MM.1S (cell line): ENCODE data around the gene ZNF771.

Source experiments
- DNase-seq: peaks from one replicate; pipeline ENCODE4 v3.0.0-alpha.2; 2015
- H2AFZ ChIP-seq: fragments of 300-600 bp; sonication (generic); 2 replicates; pipeline ENCODE4 v1.6.0; 2016; ENCODE audit warnings: antibody characterized with exemption, low read length
- H3F3A ChIP-seq: fragments of 300-600 bp; sonication (generic); 2 replicates; pipeline ENCODE4 v1.6.1; 2016; ENCODE audit warnings: mild to moderate bottlenecking, antibody characterized with exemption, low read length, moderate library complexity, mixed read lengths; ENCODE audit not compliant: insufficient read depth
- H3K27ac ChIP-seq: fragments of 300-600 bp; sonication (generic); 2 replicates; pipeline ENCODE4 v1.5.1; 2016; ENCODE audit warnings: mild to moderate bottlenecking, low read length
- H3K27me3 ChIP-seq: fragments of 300-600 bp; sonication (generic); replicated peaks from 2 replicates; pipeline ENCODE4 v1.6.0; 2016; ENCODE audit warnings: low read length; ENCODE audit not compliant: insufficient read depth
- H3K36me3 ChIP-seq: fragments of 300-600 bp; sonication (generic); replicated peaks from 2 replicates; pipeline ENCODE4 v1.6.1; 2016; ENCODE audit warnings: mild to moderate bottlenecking, low read length, mixed read lengths; ENCODE audit not compliant: insufficient read depth
- H3K4me1 ChIP-seq: fragments of 300-600 bp; sonication (generic); 2 replicates; pipeline ENCODE4 v1.6.1; 2016; ENCODE audit warnings: low read length, mixed read lengths
- H3K4me2 ChIP-seq: fragments of 300-600 bp; sonication (generic); 2 replicates; pipeline ENCODE4 v1.6.0; 2016; ENCODE audit warnings: low read depth, low read length
- H3K4me3 ChIP-seq: fragments of 300-600 bp; sonication (generic); 2 replicates; pipeline ENCODE4 v1.5.1; 2016; ENCODE audit warnings: low read length, mixed read lengths
- H3K79me2 ChIP-seq: fragments of 300-600 bp; sonication (generic); 2 replicates; pipeline ENCODE4 v1.6.1; 2016; ENCODE audit warnings: mixed run types, low read length, mixed read lengths
- H3K9ac ChIP-seq: fragments of 300-600 bp; sonication (generic); 2 replicates; pipeline ENCODE4 v1.6.1; 2016; ENCODE audit warnings: low read length, mixed read lengths
- H3K9me2 ChIP-seq: fragments of 300-600 bp; sonication (generic); replicated peaks from 2 replicates; pipeline ENCODE4 v1.6.1; 2016; ENCODE audit warnings: mild to moderate bottlenecking, low read length, mixed read lengths; ENCODE audit not compliant: insufficient read depth
- H3K9me3 ChIP-seq: fragments of 300-600 bp; sonication (generic); replicated peaks from 2 replicates; pipeline ENCODE4 v1.6.1; 2016; ENCODE audit warnings: mild to moderate bottlenecking, low read length, mixed read lengths; ENCODE audit not compliant: insufficient read depth
- H4K20me1 ChIP-seq: fragments of 300-600 bp; sonication (generic); 2 replicates; pipeline ENCODE4 v1.6.1; 2016; ENCODE audit warnings: mild to moderate bottlenecking, low read length, moderate library complexity, mixed read lengths; ENCODE audit not compliant: insufficient read depth
- EZH2 ChIP-seq: fragments of 300-600 bp; sonication (generic); optimal IDR thresholded peaks from 2 replicates; pipeline ENCODE3; 2017; ENCODE audit warnings: low read depth, mild to moderate bottlenecking, antibody characterized with exemption, low read length, mixed read lengths
- EZH2phosphoT487 ChIP-seq: fragments of 300-600 bp; sonication (generic); IDR thresholded peaks from 2 replicates; pipeline ENCODE4 v1.6.1; 2018; ENCODE audit warnings: antibody characterized with exemption, low read length
- TF ChIP-seq, protein P1 (sequence below): fragments of 300-600 bp; sonication (generic); IDR thresholded peaks from 2 replicates; pipeline ENCODE4 v1.5.1; 2016; ENCODE audit warnings: antibody characterized with exemption, low read length, mixed read lengths

Gene ZNF771

GRCh38 chr16:30369938-30370455 is 37.4 kb upstream of the ZNF771 start:
- H3K9ac ChIP-seq, result peak overlapping the region; percentile 81
- H2AFZ ChIP-seq, result no peak overlapping the region
- no peaks in the 10 kb centered on the region for H3K9me3 ChIP-seq
- H3K4me3 ChIP-seq, result peak overlapping the region; percentile 96
- TF ChIP-seq, protein P1, sequence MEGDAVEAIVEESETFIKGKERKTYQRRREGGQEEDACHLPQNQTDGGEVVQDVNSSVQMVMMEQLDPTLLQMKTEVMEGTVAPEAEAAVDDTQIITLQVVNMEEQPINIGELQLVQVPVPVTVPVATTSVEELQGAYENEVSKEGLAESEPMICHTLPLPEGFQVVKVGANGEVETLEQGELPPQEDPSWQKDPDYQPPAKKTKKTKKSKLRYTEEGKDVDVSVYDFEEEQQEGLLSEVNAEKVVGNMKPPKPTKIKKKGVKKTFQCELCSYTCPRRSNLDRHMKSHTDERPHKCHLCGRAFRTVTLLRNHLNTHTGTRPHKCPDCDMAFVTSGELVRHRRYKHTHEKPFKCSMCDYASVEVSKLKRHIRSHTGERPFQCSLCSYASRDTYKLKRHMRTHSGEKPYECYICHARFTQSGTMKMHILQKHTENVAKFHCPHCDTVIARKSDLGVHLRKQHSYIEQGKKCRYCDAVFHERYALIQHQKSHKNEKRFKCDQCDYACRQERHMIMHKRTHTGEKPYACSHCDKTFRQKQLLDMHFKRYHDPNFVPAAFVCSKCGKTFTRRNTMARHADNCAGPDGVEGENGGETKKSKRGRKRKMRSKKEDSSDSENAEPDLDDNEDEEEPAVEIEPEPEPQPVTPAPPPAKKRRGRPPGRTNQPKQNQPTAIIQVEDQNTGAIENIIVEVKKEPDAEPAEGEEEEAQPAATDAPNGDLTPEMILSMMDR, result no peak
- TF ChIP-seq EZH2phosphoT487 (no peak), EZH2 (no peak)
- H3K79me2 ChIP-seq, result peaks cover 49% of the 10 kb centered on the region
- H3K4me2 ChIP-seq, result peak overlapping the region; percentile 97; the same call in 1 of the 2 replicates
- H4K20me1 ChIP-seq, result peaks cover 13% of the 10 kb centered on the region
- H3K27me3 ChIP-seq, result no peaks in the 10 kb centered on the region
- H3K27ac ChIP-seq, result no peak overlapping the region
- DNase-seq, result no peak
- no peaks in the 10 kb centered on the region for H3K36me3 ChIP-seq
- H3K9me2 ChIP-seq, result no peaks in the 10 kb centered on the region
- H3F3A ChIP-seq, result peaks cover 14% of the 10 kb centered on the region
- H3K4me1 ChIP-seq, result peaks cover 18% of the 10 kb centered on the region

DNA sequence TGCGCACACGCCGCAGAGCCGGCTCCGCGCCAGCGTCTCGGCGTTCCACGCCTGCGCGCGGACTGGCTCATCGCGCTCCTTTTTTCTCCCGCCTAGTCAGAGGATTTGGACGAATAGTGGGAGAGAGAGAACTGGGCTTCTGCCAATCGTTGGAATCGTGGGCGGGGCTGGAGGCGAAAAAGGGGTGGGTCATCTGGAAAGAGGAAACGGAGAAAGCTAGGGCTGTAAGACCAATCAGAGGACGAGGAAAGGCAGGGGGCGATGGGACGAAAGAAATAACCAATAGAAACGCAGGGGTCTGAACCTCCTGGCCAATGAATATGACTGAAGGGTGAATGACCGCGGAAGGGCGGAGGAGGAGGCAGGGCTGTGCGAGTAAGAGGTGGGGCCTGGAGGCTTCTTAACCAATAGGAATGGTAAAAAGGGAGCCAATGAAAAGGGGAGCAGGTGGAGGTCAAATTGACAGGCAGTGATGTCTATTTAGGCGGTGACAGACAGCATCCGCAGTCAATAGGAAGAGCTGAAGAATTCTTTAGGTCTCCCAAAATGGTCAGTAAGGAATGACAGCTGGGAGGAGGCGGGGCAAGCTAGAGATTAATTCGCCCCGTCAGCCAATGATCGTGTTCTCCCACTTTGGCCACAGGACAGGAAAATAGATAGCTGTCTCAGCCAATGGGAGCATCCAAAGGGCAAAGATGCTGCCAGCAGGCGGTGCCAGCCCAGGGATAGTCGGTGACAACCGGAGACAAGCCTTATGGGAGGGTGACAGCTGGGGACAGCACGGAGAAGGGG is 36.8 kb upstream of the ZNF771 start, which contains the start of gene TBC1D10B:
Gene TBC1D10B (minus strand): TSS at position 39 of the 792 bp plus-strand sequence. CDS start 311 bp downstream, outside the sequence.
- TF ChIP-seq, protein P1, result 0 out of 2 replicates have a peak, but pooled peaks have one; percentile 21
- no peak for TF ChIP-seq EZH2
- peaks cover 14% of the 10 kb centered on the region for H3F3A ChIP-seq
- H3K79me2 ChIP-seq, result peaks cover 42% of the 10 kb centered on the region
- no peaks in the 10 kb centered on the region for H3K27me3 ChIP-seq
- H3K9ac ChIP-seq, result peak within 1 kb of the TSS; percentile 81
- peaks cover 13% of the 10 kb centered on the region for H4K20me1 ChIP-seq
- peak within 1 kb of the TSS; percentile 59; the same call in 1 of the 2 replicates for H3K27ac ChIP-seq
- DNase-seq, result peak; percentile 99
- peaks cover 18% of the 10 kb centered on the region for H3K4me1 ChIP-seq
- H3K9me3 ChIP-seq, result no peaks in the 10 kb centered on the region
- H3K9me2 ChIP-seq, result no peaks in the 10 kb centered on the region
- H3K4me3 ChIP-seq, result peak within 1 kb of the TSS; percentile 96
- peak within 1 kb of the TSS; percentile 54; the same call in 1 of the 2 replicates for H2AFZ ChIP-seq
- H3K4me2 ChIP-seq, result peak within 1 kb of the TSS; percentile 97
- H3K36me3 ChIP-seq, result no peaks in the 10 kb centered on the region

- peak overlapping the region; percentile 54 for H2AFZ ChIP-seq
- peaks cover 18% of the 10 kb centered on the region for H3K4me1 ChIP-seq
- H3K27ac ChIP-seq, result peak overlapping the region; percentile 59; the same call in 1 of the 2 replicates
- TF ChIP-seq EZH2phosphoT487 (no peak), EZH2 (no peak)
- TF ChIP-seq, protein P1, result no peak
- H3K4me3 ChIP-seq, result peak overlapping the region; percentile 60
- peak overlapping the region; percentile 58 for H3K9ac ChIP-seq
- no peak for DNase-seq
- H3F3A ChIP-seq, result peaks cover 14% of the 10 kb centered on the region
- no peaks in the 10 kb centered on the region for H3K9me3 ChIP-seq
- H3K4me2 ChIP-seq, result peak overlapping the region; percentile 93
- peaks cover 36% of the 10 kb centered on the region for H3K79me2 ChIP-seq
- peaks cover 13% of the 10 kb centered on the region for H4K20me1 ChIP-seq
- no peaks in the 10 kb centered on the region for H3K27me3 ChIP-seq
- no peaks in the 10 kb centered on the region for H3K9me2 ChIP-seq
- H3K36me3 ChIP-seq, result no peaks in the 10 kb centered on the region
Observed at GRCh38 chr16:30371248-30371816, 36.1 kb upstream of the ZNF771 start.
